ENCODE results near the gene CD83.

The CD83 gene

GRCh38 chr6:14123386-14124111 is 6.0 kb downstream of the CD83 start:
- Mint-ChIP-seq H3K4me1 (ENCODE audit: low read depth) (peaks cover 45% of the 10 kb centered on the region), H3K9me3 (no peaks in the 10 kb centered on the region), H3K27ac (no peak overlapping the region), H3K36me3 (ENCODE audit: low read depth) (peaks cover 33% of the 10 kb centered on the region), H3K4me3 (no peak overlapping the region), H3K27me3 (ENCODE audit: low read depth) (no peaks in the 10 kb centered on the region)
- no peak for DNase-seq (ENCODE audit: low spot score)

GRCh38 chr6:14125346-14125745 is 7.8 kb downstream of the CD83 start:
- H3K4me1 Mint-ChIP-seq (ENCODE audit: low read depth): peaks cover 43% of the 10 kb centered on the region
- H3K36me3 Mint-ChIP-seq (ENCODE audit: low read depth): peaks cover 28% of the 10 kb centered on the region
- no peaks in the 10 kb centered on the region for H3K9me3 Mint-ChIP-seq
- no peak for DNase-seq (ENCODE audit: low spot score)
- H3K27me3 Mint-ChIP-seq (ENCODE audit: low read depth): no peaks in the 10 kb centered on the region
- H3K27ac Mint-ChIP-seq: no peak overlapping the region
- no peak overlapping the region for H3K4me3 Mint-ChIP-seq

GRCh38 chr6:14126191-14126590 is 8.6 kb downstream of the CD83 start:
- Mint-ChIP-seq H3K4me3 (no peak overlapping the region), H3K27me3 (ENCODE audit: low read depth) (no peaks in the 10 kb centered on the region), H3K36me3 (ENCODE audit: low read depth) (peaks cover 27% of the 10 kb centered on the region), H3K27ac (no peak overlapping the region), H3K9me3 (no peaks in the 10 kb centered on the region), H3K4me1 (ENCODE audit: low read depth) (peaks cover 41% of the 10 kb centered on the region)
- no peak for DNase-seq (ENCODE audit: low spot score)

GRCh38 chr6:14127611-14128010 is 10.0 kb downstream of the CD83 start:
- Mint-ChIP-seq H3K4me3 (no peak overlapping the region), H3K27ac (no peak overlapping the region), H3K36me3 (ENCODE audit: low read depth) (peaks cover 24% of the 10 kb centered on the region), H3K4me1 (ENCODE audit: low read depth) (peaks cover 31% of the 10 kb centered on the region), H3K27me3 (ENCODE audit: low read depth) (no peaks in the 10 kb centered on the region), H3K9me3 (no peaks in the 10 kb centered on the region)
- DNase-seq (ENCODE audit: low spot score): no peak

- Mint-ChIP-seq H3K27me3 (ENCODE audit: low read depth) (no peaks in the 10 kb centered on the region), H3K4me1 (ENCODE audit: low read depth) (peaks cover 29% of the 10 kb centered on the region), H3K9me3 (no peaks in the 10 kb centered on the region), H3K36me3 (ENCODE audit: low read depth) (peaks cover 25% of the 10 kb centered on the region), H3K27ac (no peak overlapping the region), H3K4me3 (peak overlapping the region; percentile 30)
- DNase-seq (ENCODE audit: low spot score): no peak
Observed at GRCh38 chr6:14128012-14128411, 10.4 kb downstream of the CD83 start.

GRCh38 chr6:14128746-14129145 is 11.2 kb downstream of the CD83 start:
- no peaks in the 10 kb centered on the region for H3K27me3 Mint-ChIP-seq (ENCODE audit: low read depth)
- H3K4me1 Mint-ChIP-seq (ENCODE audit: low read depth): peaks cover 24% of the 10 kb centered on the region
- H3K9me3 Mint-ChIP-seq: no peaks in the 10 kb centered on the region
- peaks cover 30% of the 10 kb centered on the region for H3K36me3 Mint-ChIP-seq (ENCODE audit: low read depth)
- no peak for DNase-seq (ENCODE audit: low spot score)
- no peak overlapping the region for H3K27ac Mint-ChIP-seq
- H3K4me3 Mint-ChIP-seq: no peak overlapping the region

GRCh38 chr6:14129575-14129974 is 12.0 kb downstream of the CD83 start:
- Mint-ChIP-seq H3K27ac (peak overlapping the region; percentile 17), H3K36me3 (ENCODE audit: low read depth) (peaks cover 35% of the 10 kb centered on the region), H3K9me3 (no peaks in the 10 kb centered on the region), H3K4me3 (no peak overlapping the region), H3K27me3 (ENCODE audit: low read depth) (no peaks in the 10 kb centered on the region), H3K4me1 (ENCODE audit: low read depth) (peaks cover 24% of the 10 kb centered on the region)
- DNase-seq (ENCODE audit: low spot score): no peak

GRCh38 chr6:14130435-14131075 is 13.0 kb downstream of the CD83 start:
- no peak for DNase-seq (ENCODE audit: low spot score)
- Mint-ChIP-seq H3K27ac (peak overlapping the region; percentile 7), H3K9me3 (no peaks in the 10 kb centered on the region), H3K27me3 (ENCODE audit: low read depth) (no peaks in the 10 kb centered on the region), H3K4me3 (no peak overlapping the region), H3K4me1 (ENCODE audit: low read depth) (peaks cover 23% of the 10 kb centered on the region), H3K36me3 (ENCODE audit: low read depth) (peaks cover 40% of the 10 kb centered on the region)

GRCh38 chr6:14131579-14131978 is 14.0 kb downstream of the CD83 start:
- Mint-ChIP-seq H3K27ac (no peak overlapping the region), H3K36me3 (ENCODE audit: low read depth) (peaks cover 46% of the 10 kb centered on the region)

GRCh38 chr6:14132244-14132920 is 14.8 kb downstream of the CD83 start:
- H3K9me3 Mint-ChIP-seq: no peaks in the 10 kb centered on the region
- H3K4me1 Mint-ChIP-seq (ENCODE audit: low read depth): peaks cover 24% of the 10 kb centered on the region
- DNase-seq (ENCODE audit: low spot score): no peak
- H3K27ac Mint-ChIP-seq: no peak overlapping the region
- no peaks in the 10 kb centered on the region for H3K27me3 Mint-ChIP-seq (ENCODE audit: low read depth)
- no peak overlapping the region for H3K4me3 Mint-ChIP-seq
- H3K36me3 Mint-ChIP-seq (ENCODE audit: low read depth): peaks cover 46% of the 10 kb centered on the region

More at GRCh38 chr6:14131579-14131978, 14.0 kb downstream of the CD83 start:
- H3K4me1 Mint-ChIP-seq (ENCODE audit: low read depth): peaks cover 24% of the 10 kb centered on the region
- no peaks in the 10 kb centered on the region for H3K27me3 Mint-ChIP-seq (ENCODE audit: low read depth)
- H3K4me3 Mint-ChIP-seq: no peak overlapping the region
- H3K9me3 Mint-ChIP-seq: no peaks in the 10 kb centered on the region
- DNase-seq (ENCODE audit: low spot score): no peak

GRCh38 chr6:14132921-14133275 is 15.3 kb downstream of the CD83 start:
- H3K36me3 Mint-ChIP-seq (ENCODE audit: low read depth): peaks cover 46% of the 10 kb centered on the region
- no peaks in the 10 kb centered on the region for H3K27me3 Mint-ChIP-seq (ENCODE audit: low read depth)
- H3K9me3 Mint-ChIP-seq: no peaks in the 10 kb centered on the region
- no peak overlapping the region for H3K4me3 Mint-ChIP-seq
- H3K4me1 Mint-ChIP-seq (ENCODE audit: low read depth): peaks cover 19% of the 10 kb centered on the region
- H3K27ac Mint-ChIP-seq: no peak overlapping the region
- DNase-seq (ENCODE audit: low spot score): no peak

GRCh38 chr6:14134211-14134910 is 16.8 kb downstream of the CD83 start:
- Mint-ChIP-seq H3K27ac (no peak overlapping the region), H3K4me3 (no peak overlapping the region), H3K9me3 (no peaks in the 10 kb centered on the region), H3K27me3 (ENCODE audit: low read depth) (no peaks in the 10 kb centered on the region), H3K36me3 (ENCODE audit: low read depth) (peaks cover 46% of the 10 kb centered on the region), H3K4me1 (ENCODE audit: low read depth) (peaks cover 6% of the 10 kb centered on the region)
- no peak for DNase-seq (ENCODE audit: low spot score)

GRCh38 chr6:14135893-14136539 is 18.4 kb downstream of the CD83 start:
- Mint-ChIP-seq H3K36me3 (ENCODE audit: low read depth) (peaks cover 42% of the 10 kb centered on the region), H3K4me3 (no peak overlapping the region), H3K27ac (no peak overlapping the region)

More at GRCh38 chr6:14135893-14136539, 18.4 kb downstream of the CD83 start:
- H3K9me3 Mint-ChIP-seq: no peaks in the 10 kb centered on the region
- no peaks in the 10 kb centered on the region for H3K27me3 Mint-ChIP-seq (ENCODE audit: low read depth)
- peaks cover 1% of the 10 kb centered on the region for H3K4me1 Mint-ChIP-seq (ENCODE audit: low read depth)
- DNase-seq (ENCODE audit: low spot score): no peak

Measured in T-helper 2 cell treated with Interferon-gamma antibody and Interleukin-4, amounts not matched to agents 5 μg/mL and 100 μg/mL, for 36 hours (primary cell).